Measurements from ENCODE around the gene IL4R.
A peak's percentile ranks its signal among the peaks of the same experiment; 100 is the strongest.
"Not testable (repeated sequence)": the region's sequence is repeated elsewhere in the genome, so short reads cannot be mapped to it uniquely, and the experiment has no call there.

The IL4R gene

DNA sequence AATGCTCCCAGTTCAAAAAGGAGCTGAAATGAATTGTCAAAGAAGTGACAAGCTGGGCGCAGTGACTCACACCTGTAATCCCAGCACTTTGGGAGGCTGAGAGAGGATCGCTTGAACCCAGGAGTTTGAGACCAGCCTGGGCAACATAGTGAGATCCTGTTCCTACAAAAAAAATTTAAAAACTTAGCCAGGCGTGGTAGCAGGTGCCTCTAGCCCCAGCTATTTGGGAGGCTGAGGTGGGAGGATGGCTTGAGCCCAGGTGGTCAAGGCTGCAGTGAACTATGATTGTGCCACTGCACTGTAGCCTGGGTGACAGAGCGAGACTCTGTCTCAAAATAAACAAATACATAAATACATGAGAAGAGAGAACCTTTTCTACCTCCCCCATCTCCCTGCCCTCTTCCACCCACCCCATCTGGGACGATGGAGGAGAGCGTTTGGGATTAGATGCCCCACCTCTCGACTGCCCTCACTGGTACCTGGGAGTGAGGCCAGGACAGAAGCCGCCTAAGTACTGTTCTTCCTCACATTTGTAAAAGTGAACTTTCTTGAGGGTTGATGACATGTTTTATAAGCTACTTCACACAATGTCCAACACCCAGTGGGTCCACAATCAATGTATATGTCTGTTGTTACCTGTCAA is 2.4 kb downstream of the IL4R start:
- no peak for DNase-seq

DNA sequence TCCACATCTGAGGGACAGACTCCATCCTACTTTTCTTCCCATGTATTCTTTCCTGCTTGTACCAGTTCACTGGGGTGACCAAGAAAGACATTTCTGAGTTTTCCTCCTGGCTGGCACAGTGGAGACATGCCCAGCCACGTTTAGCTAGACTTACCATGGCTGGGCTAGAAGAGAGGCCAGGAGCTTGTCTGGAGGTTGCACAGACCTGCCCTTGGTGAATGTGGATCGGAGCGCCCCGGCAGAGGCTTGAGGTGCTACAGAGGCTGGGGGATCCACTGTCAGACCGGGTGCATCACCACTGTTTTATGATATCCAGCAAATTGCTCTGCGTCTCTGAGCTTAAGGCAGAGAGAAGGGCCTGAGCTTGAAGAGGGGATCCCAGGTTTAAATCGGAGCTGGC is 3.5 kb downstream of the IL4R start:
- DNase-seq = no peak

DNA sequence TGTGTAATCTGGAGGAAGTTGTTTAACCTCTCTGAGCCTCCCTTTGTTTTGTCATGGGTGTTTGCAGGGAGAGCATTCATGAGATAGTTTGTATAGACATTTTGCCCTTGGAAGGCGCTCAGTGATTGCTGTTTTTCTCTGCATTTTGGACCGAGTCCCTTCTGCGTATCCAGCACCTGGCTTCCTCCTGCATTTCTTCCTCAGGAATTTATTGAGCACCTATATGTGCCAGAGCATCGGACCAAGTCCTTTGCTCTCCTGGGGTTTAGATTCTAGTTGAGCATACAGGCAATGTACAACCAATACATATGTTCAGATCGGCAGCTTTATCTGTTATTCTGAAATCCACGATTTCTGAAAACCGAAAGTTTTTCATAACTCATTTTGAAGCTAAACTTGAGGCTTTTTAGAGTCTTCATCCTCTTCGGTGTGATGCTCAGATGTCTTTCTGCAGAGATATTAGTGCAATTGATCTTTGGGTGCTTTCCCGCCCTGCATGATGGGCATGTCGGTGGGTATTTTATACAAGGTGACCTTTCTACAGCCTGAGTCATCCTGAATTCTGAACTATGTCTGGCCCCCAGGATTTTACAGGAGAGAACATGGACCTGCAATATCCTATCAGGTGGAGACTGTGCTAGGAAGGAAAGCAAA is 4.1 kb downstream of the IL4R start:
- DNase-seq = no peak

DNA sequence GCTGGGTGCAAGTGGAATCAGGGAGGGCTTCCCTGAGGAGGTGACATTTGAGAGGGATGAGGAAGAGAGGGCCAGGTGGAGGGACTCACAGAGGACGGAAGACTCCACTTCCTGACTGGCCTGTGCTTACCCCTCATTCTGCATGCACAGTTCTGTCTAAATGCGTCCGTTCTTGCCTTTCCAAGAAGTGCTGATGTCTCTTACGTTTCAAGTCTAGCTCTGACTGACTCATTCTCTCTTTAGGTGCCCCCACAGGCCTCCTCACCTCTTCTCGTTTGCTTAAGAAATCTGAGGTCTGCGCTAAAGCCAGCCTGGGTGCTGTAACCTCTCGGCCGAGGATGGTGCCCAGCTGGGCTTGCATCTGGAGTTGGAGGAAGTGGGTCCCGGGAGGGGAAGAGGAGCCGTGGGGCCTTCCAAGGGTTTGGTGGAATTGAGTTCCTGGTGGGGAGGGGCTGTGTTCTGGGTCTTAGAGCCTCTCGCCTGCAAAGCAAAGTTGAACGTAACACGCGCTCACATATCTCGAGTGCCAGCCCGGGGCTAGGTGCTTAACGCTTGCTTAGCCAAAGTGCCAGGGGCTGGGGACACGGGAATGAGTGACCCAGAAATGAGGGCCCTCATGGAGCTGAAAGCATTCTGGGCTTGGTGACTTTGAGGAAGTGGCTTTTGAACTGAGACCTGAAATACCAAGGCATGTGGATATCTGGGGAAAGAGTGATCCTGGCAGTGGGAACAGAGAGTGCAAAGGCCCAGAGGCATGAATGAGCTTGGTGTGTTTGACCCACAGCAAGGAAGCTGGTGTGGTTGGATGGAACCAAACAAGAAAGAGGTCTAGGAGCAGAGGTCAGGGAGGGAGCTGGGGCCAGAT is 4.8 kb downstream of the IL4R start:
- no peak for DNase-seq

DNA sequence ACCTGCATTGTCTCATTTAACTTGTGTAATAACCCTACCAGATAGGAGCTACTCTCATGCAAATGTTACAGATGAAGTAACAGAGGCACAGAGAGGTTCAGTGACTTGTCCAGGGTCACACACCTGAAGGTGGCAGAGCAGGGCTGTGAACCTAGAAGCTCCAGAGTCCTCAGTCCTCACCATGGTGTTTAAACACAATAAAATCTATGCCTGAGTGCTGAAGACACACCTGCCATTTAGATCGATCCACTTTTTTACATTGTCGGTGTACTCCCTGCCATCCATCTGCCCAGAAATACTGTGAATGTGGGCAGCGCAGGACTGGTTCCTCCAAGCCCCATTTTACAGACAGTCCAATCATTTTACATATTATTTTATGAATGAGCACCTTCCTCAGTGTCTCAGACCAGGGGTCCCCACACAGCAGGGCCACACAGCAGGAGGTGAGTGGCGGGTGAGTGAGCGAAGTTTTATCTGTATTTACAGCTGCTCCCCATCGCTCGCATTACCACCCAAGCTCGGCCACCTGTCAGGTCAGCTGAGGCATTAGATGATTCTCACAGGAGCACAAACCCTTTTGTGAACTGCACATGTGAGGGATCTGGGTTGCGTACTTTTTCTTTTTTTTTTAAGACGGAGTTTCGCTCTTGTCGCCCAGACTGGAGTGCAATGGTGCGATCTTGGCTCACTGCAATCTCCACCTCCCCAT is 5.6 kb downstream of the IL4R start:
- DNase-seq = no peak

DNA sequence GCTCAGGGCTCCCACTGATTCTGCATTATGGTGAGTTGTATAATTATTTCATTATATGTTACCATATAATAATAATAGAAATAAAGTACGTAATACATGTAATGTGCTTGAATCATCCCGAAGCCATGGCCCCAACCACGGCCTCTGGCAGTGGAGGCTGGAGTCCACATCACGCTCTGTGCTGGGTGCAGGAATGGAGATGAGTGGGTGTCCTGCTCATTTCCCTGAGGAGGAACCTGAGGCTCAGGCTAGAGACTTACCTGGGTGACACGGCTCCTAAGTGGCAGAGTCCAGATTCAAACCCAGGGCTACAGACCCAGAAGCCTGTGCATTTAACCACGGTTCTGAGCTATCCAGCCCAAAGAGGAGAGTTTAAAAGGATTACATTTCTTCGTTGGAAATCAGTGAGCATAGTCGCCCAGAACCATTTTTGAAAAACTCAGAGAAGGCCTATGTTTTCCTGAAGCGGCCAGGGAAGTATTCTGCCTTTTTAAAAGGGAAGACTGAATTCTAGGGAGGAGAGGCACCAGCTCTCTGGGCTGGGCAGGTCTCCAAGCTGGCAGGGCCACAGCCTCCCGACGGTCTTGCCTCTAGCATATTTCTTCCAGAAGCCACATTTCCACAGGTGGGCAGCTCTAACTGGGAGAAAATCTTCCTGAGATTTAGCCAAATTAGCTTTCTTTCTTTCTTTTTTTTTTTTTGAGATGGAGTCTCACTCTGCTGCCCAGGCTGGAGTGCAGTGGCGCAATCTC is 6.7 kb downstream of the IL4R start:
- no peak for DNase-seq

DNA sequence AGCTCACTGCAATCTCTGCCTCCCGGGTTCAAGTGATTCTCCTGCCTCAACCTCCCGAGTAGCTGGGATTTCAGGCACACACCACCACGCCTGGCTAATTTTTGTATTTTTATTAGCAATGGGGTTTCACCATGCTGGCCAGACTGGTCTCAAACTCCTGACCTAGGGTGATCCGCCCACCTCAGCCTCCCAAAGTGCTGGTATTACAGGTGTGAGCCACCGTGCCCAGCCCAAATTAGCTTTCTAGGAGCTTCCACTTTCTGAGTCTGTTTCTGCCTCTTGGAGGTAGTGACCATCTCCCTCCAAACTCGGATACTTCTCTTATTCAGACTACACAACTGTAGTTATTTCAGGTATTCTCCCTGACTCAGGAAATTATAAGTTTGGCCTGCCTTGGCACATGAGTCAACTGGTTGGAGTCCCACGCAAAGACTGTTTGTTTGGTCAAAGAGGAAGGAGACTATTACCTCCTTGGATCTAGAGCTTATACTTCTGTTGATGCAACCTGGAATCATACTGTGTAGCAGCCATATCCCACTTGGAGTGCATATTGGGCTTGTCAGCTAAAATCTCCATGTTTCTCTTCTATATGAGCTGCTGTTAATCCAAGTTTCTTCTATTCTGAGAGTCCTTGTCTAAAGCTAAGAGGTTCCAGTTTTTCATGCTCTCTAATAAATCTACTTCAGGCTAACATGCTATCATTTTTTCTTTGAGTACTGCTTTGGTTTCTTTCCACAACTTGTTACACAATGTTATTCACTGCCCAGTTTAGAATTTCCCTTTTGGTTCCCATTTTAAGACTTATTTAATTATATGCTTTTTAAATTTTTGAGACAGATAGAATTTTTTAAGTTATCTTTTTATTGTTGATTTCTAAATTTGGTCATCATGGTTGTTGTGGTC is 7.5 kb downstream of the IL4R start:
- no peak for DNase-seq

DNA sequence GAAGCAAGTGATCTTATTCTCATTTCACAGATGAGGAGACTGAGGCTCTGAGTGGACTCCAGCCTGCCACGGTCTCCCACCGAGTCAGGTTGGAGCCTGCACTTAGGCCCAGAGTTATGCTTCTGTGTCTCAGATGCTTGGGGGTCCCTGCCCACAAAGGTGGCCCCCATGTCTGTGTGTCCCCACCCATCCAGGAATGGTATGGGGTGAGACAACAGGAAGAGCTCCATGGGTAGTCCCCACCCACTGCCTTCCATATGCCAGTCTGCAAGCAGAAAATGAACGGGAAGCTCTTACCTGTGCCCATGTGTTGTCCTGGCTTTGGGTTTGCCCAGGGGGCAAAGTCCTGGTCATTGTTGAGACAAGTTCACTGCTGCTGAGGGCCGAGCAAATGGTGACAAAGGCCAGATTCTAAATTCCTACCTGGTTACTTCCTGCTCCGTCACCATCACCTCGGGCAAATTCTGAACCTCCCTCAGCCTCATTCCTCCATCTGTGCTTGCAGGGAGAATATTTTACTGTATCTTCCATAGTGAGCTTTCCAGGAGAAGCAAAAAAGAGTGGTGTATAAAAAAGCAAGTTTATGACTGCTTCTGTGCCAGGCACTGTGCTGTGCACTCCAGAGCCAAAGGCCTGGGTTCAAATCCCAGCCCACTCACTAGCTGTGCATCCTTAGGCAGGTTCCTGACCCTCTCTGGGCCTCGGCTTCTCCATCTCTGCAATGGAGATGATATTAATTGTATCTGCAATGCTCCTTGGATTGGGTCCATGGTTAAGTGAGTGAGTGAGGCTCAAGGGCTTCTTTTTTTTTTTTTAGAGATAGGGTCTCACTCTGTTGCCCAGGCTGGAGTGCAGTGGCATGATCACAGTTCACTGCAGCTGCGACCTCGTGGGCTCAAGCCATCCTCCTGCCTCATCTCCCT is 9.3 kb downstream of the IL4R start:
- DNase-seq = no peak

DNA sequence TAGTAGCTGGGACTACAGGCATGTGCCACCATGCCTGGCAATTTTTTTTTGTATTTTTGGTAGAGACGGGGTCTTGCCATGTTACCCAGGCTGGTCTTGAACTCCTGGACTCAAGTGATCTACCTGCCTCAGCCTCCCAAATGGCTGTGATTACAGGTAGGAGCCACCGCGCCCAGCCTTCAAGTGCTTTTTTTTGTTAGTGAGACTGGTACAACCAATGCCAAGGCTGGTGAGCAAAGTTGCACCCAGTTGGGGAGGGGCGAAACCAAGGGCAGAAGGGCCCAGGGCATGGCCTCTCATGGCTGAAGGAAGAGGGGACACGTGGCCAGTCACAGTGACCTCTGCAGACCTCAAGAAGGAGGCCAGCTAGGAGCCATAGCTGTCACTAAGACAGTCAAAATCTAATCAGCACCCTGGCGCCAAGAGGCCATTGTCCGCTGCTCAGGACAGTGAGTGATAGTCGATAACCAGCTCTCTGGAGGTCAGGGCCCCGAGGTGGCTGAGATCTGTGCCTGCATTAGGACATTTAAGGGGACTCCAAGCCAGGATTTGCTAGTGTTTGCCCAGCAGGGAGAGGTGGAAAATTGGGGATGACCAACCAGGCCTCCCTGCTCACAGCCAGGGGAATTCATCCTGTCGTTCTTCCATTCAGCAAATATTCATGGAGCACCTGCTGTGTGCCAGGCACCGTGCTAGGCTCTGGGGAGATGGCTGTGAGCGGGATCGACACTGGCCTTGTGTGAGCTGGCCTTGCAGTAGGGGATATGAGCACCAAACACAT is 10.2 kb downstream of the IL4R start:
- DNase-seq = no peak

DNA sequence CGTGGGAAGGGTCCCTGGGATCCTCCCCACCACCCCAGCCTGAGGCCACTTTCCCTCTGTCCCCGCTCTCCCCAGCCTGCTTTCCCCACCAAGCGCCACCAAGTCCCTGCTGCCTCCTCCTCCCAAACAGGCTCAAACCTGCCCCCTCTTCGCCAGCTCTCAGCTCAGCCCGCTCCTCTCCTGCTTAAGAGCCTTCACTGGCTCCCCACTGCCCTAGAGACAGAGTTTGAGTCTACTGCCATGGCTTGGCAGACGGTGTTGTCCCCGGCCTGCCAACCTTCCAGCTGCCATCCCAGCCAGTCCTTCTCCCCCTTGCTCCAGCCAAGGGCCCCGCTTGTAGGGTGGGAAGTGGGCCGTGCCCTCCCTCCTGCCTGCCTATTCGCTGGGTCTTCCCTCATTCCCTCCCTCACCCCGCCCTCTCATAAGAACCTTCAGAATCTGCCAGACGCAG is 11.1 kb downstream of the IL4R start:
- DNase-seq = no peak

DNA sequence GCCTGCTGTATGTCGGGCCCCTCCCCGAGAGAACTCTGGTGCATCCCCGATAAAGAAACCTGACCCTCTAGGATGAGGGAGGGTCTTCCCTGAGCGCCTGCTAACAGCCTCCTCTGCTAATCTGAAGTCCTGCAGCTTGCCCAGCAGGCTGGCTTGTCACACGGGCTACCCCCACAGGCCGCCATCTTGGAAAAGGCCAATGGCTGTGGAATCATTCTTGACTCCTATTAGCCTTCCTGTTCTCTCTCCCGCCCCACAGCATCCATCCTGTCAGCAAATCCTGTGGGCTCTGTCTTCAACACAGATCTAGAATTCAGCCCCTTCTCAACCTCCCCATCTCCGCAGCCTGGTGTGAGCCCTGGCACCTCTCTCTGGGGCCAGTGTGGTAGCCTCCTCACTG is 12.0 kb downstream of the IL4R start:
- no peak for DNase-seq

DNA sequence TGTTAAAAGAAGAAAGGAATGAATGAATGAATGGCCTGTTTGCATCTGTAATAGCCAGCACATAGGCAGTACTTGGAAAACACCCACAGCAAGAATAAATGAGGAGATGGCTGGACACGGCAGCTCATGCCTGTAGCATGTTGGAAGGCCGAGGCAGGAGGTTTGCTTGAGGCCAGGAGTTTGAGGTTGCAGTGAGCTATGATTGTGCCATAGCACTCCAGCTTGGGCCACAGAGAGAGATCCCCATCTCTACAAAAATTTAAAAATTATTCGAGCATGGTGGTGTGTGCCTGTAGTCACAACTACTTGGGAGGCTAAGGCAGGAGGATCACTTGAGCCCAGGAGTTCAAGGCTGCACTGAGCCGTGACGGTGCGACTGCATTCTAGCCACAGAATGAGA is 12.5 kb downstream of the IL4R start:
- DNase-seq = no peak

DNA sequence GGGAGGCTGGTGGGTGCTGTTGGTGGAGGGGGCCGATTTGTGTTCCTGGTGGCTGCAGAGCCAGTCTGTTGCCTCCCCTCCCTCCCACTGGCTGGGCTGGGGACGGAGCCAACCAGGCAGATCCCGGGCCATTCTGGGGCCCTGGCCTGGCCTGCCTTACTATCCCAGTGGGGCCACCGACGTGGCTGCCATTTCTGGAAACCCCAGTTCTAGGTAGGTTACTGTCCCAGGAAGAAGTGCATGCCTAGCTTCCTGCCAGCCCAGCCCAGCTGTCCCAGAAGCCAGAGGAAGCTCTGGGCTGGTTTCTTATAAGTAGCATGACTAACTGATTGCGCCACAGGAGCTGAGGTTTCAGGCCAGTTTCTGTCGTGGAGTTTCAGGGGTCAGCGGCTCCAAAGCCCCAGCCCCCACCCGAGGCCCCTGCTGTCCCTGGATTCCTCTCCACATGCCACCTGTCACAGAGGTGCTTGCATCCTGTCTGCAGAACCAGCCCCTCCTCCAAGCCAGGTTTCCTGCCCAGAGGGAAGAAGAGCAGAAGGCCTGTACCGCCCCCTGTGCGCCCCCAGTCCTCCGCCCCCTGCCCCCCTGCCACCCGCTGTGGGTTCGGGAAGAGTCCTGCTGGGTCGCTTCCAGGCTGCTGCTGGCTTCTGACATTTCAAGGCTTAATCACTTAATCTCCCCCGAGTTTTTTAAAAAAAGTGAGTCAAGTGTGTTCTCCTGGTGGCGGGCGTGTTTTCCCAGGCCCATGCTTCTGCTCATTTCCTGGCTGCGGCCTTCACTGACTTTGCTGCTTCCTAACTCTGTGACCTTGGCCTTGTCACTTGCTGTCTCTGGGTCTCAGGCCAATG is 13.2 kb downstream of the IL4R start:
- peak; percentile 55 for DNase-seq

DNA sequence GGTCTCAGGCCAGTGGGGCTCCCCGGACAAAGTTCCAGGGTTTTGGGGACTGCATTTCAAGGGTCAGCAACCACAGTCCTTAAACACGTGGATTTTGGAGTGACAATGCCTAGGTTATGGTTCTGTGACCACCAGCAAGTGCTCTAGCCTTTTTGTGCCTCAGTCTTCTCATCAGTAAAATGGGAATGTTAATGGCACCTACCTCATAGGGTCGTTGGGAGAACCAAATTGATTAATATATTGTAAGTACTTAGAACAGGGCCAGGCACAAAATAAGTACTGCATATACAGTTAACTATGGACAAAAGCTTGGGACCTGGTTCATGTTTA is 13.8 kb downstream of the IL4R start:
- no peak for DNase-seq

DNA sequence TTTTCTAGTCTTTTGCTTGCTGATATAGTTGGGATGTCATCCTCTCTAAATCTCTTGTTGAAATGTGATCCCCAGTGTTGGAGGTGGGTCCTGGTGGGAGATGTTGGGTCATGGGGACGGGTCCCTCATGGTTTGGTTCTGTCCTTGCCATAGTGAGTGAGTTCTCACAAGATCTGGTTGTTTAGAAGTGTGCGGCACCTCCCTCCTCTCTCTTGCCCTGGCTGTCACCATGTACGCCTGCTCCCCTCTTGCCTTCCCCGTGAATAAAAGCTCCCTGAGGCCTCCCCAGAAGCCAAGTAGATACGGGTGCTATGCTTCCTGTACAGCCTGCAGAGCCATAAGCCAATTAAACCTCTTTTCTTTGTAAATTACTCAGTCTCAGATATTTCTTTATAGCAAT is 15.2 kb downstream of the IL4R start:
- no peak for DNase-seq

DNA sequence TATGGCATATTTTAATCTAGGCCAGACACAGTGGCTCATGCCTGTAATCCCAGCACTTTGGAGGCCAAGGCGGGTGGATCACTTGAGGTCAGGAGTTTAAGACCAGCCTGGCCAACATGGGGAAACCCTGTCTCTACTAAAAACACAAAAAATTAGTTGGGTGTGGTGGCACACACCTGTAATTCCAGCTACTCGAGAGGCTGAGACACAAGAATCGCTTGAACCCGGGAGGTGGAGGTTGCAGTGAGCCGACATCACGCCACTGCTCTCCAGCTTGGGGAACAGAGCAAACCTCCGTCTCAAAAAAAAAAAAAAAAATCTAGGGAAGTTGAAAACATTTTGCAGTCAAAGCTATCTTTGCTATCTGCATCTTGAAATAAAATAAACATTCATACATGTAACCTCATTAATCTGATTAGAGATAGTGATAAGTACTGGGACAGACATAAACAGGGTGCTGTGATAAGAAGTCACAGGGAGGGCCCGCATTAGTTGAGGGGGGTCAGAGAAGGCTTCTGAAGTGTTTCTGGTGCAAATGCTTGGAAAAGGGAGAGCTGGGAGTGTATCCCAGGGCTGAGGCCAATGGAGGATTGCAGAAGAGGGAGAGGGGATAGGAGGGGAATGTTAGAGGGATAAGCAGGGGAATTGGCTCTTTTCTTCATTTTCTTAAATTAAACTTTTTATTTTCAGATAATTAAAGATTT is 15.8 kb downstream of the IL4R start:
- DNase-seq = not testable (repeated sequence)

DNA sequence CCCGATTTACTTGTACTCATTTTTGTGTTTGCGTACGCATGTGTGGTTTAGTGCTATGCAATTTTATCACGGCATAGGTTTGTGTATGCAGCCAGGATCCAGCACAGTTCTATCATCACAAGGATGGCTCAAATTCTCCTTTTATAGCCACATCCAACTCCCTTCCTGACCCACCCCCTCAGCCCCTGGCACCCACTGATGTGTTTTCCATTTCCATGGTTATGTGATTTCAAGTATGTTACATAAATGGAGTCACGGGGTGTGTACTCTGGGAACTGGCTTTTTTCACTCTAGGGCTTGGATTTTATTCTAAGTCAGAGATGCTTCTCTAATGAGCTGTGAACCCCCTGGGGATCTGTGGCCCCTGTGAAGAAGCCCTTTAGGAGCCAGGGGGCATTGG is 16.8 kb downstream of the IL4R start:
- DNase-seq = no peak

DNA sequence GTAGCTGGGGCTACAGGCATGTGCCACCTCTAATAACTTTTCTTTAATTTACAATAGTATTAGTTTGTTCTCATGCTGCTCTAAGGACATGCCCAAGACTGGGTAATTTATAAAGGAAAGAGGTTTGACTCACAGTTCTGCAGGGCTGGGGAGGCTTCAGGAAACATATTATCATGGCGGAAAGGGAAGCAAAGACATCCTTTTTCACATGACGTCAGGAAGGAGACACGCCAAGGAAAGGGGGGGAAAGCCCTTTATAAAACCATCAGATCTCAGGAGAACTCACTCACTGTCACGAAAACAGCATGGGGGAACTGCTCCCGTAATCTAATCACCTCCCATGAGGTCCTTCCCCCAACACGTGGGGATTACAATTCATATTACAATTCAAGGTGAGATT is 18.3 kb downstream of the IL4R start:
- no peak for DNase-seq

Data from NCI-H69 (cell line).